Glutamatergic neuron (in vitro differentiated cells): ENCODE results near the gene KMO. TPM values are rescaled to one million over a fixed set of nuclear protein-coding genes. Genes with fewer than 3 reads are reported as not detected.

ENCODE experiments used
- DNase-seq: peaks from one replicate; pipeline ENCODE4 v3.0.0; 2022
- H3K27ac Mint-ChIP-seq: one replicate; pipeline ENCODE4 v1.8.0; 2020; ENCODE audit warnings: mild to moderate bottlenecking, mixed read lengths, inconsistent platforms; ENCODE audit not compliant: unreplicated experiment
- H3K27me3 Mint-ChIP-seq: one replicate; pipeline ENCODE4 v1.8.0; 2020; ENCODE audit warnings: mild to moderate bottlenecking, moderate library complexity, mixed read lengths, inconsistent platforms; ENCODE audit not compliant: unreplicated experiment
- H3K36me3 Mint-ChIP-seq: one replicate; pipeline ENCODE4 v1.8.0; 2020; ENCODE audit warnings: mild to moderate bottlenecking, mixed read lengths, inconsistent platforms; ENCODE audit not compliant: unreplicated experiment
- H3K4me1 Mint-ChIP-seq: one replicate; pipeline ENCODE4 v1.8.0; 2020; ENCODE audit warnings: mild to moderate bottlenecking, low read depth, mixed read lengths, inconsistent platforms; ENCODE audit not compliant: unreplicated experiment
- H3K4me3 Mint-ChIP-seq: one replicate; pipeline ENCODE4 v1.8.0; 2020; ENCODE audit warnings: mild to moderate bottlenecking, mixed read lengths, inconsistent platforms; ENCODE audit not compliant: unreplicated experiment
- H3K9me3 Mint-ChIP-seq: one replicate; pipeline ENCODE4 v1.8.0; 2020; ENCODE audit warnings: mild to moderate bottlenecking, moderate library complexity, mixed read lengths, inconsistent platforms; ENCODE audit not compliant: unreplicated experiment
- total RNA-seq: library from RNA; stranded (reverse); fragmentation: NEBNext Ultra II Directional; extraction: Animal tissue kit (Norgen Biotek cat#: 25700); gene quantifications from one replicate; pipeline ENCODE4 v1.2.1, GENCODE V29; 2021; ENCODE audit not compliant: unreplicated experiment
- TF ChIP-seq, protein P1 (sequence below): fragments of 200-600 bp; sonication (generic); IDR thresholded peaks from one replicate; pipeline ENCODE4 v1.5.0; 2021; ENCODE audit not compliant: partially characterized antibody, unreplicated experiment

KMO gene
- total RNA-seq, 1 donor from 2014 or later = not detected

DNA sequence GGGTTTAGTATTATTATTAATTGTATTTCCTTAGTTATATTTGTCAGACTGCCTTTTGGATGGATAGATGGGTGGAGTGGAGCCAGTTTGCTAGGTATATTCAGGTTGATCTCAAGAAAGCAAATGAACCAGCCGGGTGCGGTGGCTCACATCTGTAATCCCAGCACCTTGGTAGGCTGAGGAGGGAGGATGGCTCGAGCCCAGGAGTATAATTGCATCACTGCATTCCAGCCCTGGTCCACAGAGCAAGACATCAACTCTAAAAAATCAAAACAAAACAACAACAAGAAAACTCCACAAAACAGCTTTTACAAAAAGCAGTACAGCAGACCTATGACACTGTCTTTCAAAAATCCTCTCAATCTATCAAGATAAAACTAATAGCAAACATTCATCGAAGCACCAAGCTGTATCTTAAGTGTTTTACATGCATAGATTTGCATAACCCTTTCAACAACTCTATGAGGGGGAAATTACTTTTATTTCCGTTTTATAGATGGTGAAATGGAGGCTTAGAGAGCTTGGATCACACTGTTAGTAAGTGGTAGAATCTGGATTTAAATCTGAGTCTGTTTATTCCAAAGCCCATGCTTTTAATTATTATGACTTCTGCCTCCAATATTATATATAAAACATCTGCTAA lies 25.5 kb downstream of the KMO start:
- H3K4me3 Mint-ChIP-seq = no peak overlapping the region
- no peaks in the 10 kb centered on the region for H3K36me3 Mint-ChIP-seq
- peaks cover 2% of the 10 kb centered on the region for H3K27me3 Mint-ChIP-seq
- no peak overlapping the region for H3K27ac Mint-ChIP-seq
- H3K9me3 Mint-ChIP-seq = no peaks in the 10 kb centered on the region
- TF ChIP-seq, protein P1, sequence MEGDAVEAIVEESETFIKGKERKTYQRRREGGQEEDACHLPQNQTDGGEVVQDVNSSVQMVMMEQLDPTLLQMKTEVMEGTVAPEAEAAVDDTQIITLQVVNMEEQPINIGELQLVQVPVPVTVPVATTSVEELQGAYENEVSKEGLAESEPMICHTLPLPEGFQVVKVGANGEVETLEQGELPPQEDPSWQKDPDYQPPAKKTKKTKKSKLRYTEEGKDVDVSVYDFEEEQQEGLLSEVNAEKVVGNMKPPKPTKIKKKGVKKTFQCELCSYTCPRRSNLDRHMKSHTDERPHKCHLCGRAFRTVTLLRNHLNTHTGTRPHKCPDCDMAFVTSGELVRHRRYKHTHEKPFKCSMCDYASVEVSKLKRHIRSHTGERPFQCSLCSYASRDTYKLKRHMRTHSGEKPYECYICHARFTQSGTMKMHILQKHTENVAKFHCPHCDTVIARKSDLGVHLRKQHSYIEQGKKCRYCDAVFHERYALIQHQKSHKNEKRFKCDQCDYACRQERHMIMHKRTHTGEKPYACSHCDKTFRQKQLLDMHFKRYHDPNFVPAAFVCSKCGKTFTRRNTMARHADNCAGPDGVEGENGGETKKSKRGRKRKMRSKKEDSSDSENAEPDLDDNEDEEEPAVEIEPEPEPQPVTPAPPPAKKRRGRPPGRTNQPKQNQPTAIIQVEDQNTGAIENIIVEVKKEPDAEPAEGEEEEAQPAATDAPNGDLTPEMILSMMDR = no peak
- no peaks in the 10 kb centered on the region for H3K4me1 Mint-ChIP-seq
- no peak for DNase-seq

DNA sequence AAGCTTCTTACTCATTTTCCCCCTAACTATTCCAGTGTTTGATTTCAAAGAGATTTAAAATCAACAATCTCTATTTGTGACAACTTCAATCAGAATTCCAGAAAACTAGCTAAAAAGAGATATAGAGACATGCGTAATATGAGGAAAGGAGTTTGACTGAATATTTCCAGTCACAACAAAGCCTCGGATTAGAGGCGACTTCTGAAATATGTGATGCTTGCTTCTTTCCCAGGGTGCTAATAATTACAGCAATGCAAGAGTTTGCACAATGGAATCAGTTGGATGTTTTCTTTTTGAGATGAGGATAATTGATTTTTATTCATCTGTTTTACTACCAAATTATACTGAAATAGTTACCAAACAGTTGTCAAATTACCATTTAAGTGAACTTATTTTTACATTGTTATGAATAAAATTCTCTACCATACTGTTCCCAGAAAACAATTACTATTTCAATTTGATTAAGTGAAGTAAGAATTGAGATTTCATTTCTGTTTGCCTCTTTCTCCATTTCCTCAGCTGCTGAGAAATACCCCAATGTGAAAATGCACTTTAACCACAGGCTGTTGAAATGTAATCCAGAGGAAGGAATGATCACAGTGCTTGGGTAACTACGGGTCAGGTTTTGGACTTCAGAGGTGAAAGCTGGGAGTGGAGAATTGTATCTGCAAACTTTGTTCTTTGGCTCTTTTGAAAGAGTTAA lies 28.1 kb downstream of the KMO start:
- Mint-ChIP-seq H3K4me1 (no peaks in the 10 kb centered on the region), H3K36me3 (no peaks in the 10 kb centered on the region), H3K9me3 (no peaks in the 10 kb centered on the region), H3K27me3 (peaks cover 4% of the 10 kb centered on the region), H3K4me3 (no peak overlapping the region), H3K27ac (no peak overlapping the region)
- TF ChIP-seq, protein P1 = no peak
- no peak for DNase-seq

DNA sequence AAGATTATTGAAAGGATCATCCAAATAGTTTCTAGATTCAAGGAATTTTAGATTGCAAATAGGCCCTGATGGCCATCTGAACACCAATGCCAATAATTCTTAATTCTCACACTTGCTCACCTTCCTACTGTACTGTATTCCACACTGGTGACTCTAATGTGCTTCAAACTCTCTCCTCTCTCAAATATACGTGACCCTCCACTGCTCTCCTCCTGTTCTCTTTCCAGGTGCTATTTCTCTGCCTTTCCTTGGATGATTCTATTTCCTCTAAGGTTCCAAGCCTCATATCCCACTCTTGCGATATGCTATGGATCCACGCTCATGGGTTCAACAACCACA lies 28.6 kb downstream of the KMO start:
- Mint-ChIP-seq H3K4me1 (no peaks in the 10 kb centered on the region), H3K9me3 (no peaks in the 10 kb centered on the region), H3K4me3 (no peak overlapping the region), H3K27me3 (peaks cover 4% of the 10 kb centered on the region), H3K36me3 (no peaks in the 10 kb centered on the region), H3K27ac (no peak overlapping the region)
- TF ChIP-seq, protein P1 = no peak
- DNase-seq = no peak

DNA sequence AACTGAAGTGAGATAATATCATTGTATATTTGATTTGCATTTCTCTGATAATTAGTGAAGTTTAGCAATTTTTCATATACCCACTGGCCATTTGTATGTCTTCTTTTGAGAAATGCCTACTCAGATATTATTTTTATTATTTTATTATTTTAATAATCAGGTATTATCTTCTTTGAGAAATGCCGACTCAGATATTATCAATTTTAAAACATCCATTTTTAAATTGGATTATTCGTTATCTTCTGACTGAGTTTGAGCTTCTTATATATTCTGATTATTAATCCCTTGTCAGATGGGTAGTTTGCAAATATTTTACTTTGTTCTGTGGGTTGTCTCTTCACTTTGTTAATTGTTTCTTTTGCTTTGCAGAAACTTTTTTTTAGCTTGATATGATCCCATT lies 37.7 kb downstream of the KMO start:
- peaks cover 2% of the 10 kb centered on the region for H3K27me3 Mint-ChIP-seq
- no peaks in the 10 kb centered on the region for H3K9me3 Mint-ChIP-seq
- no peaks in the 10 kb centered on the region for H3K4me1 Mint-ChIP-seq
- H3K4me3 Mint-ChIP-seq = no peak overlapping the region
- no peaks in the 10 kb centered on the region for H3K36me3 Mint-ChIP-seq
- no peak for DNase-seq
- TF ChIP-seq, protein P1 = no peak
- no peak overlapping the region for H3K27ac Mint-ChIP-seq

DNA sequence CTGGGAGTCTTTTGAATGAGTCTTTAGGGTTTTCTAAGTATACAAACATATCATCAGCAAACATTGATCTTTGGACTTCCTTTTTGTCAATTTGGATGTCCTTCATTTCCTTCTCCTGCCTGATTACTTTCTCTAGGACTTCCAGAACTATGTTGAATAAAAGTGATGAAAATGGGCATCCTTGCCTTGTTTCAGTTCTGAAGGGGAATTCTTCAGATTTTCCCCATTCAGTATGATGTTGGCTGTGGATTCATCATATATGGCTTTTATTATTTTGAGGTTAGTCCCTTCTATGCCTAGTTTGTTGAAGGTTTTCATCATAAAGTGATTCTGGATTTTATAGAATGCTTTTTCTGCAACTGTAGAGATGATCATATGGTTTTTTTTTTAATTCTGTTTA lies 42.0 kb downstream of the KMO start:
- H3K27ac Mint-ChIP-seq = no peak overlapping the region
- H3K36me3 Mint-ChIP-seq = no peaks in the 10 kb centered on the region
- H3K27me3 Mint-ChIP-seq = no peaks in the 10 kb centered on the region
- no peak for DNase-seq
- H3K4me1 Mint-ChIP-seq = no peaks in the 10 kb centered on the region
- H3K9me3 Mint-ChIP-seq = peaks cover 1% of the 10 kb centered on the region
- TF ChIP-seq, protein P1 = no peak
- H3K4me3 Mint-ChIP-seq = no peak overlapping the region
